ENCODE data around the gene ETV6.

Gene ETV6

DNA sequence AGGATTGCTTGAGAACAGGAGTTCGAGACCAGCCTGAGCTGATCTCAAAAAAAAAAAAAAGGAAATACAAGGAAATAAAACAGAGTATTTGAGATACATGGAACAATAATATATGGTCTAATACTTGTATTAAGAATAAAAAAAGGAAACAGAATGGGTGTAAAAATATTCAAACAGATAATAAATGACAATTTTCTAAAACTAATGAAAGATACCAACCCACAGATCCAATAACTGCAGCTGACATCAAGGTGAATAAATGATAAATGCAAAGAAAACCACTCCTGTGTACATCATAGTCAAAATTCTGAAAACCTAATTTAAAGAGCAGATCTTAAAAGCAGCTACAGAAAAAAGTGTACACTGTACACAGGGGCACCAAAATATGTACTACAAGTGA is 4.1 kb upstream of the ETV6 start:
- no peak for DNase-seq (ENCODE audit: low read depth)

DNA sequence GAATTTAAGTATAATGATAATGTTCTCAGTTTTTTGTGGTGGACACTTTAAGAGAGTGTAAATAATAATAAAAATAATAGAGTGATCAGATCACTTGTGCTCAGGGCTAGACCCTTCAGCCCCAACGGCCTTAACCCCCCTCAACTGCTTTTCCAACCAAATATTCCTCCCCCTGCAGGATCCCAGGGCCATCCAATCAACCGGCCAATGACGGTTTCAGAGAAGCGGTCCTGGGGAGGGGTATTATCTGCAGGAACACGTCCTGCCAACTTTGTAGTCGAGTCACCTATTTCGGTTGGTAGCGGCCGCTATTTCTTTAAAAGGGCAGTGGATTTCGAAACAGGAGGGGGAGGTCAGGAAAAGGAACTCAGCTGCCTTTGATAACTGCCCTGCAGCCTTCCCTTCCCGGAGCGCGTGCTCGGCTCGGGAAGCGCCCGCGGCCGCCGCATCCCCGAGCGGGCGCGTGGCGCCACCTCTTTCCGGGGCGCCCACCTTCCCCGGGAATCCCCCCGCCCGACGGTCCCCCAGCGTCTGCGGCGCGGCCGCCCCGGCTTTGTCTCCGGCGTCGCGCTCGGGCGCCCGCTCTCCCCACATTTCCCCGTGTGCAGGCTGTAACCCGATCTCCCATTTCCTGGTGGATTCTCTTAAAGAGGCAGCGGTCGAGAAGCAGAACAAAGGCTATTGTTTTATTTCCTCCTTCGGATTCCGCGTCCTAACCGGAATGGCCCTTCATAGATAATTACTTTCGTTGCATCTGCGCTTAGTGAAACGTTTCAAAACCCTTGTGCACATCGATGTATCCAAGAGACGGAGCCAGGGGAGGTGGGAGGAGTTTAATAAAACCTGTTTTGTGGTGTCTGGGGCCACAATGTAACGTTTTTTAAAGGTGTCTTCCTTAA is 711 bp upstream of the ETV6 start:
- peak; percentile 77 for DNase-seq (ENCODE audit: low read depth)

DNA sequence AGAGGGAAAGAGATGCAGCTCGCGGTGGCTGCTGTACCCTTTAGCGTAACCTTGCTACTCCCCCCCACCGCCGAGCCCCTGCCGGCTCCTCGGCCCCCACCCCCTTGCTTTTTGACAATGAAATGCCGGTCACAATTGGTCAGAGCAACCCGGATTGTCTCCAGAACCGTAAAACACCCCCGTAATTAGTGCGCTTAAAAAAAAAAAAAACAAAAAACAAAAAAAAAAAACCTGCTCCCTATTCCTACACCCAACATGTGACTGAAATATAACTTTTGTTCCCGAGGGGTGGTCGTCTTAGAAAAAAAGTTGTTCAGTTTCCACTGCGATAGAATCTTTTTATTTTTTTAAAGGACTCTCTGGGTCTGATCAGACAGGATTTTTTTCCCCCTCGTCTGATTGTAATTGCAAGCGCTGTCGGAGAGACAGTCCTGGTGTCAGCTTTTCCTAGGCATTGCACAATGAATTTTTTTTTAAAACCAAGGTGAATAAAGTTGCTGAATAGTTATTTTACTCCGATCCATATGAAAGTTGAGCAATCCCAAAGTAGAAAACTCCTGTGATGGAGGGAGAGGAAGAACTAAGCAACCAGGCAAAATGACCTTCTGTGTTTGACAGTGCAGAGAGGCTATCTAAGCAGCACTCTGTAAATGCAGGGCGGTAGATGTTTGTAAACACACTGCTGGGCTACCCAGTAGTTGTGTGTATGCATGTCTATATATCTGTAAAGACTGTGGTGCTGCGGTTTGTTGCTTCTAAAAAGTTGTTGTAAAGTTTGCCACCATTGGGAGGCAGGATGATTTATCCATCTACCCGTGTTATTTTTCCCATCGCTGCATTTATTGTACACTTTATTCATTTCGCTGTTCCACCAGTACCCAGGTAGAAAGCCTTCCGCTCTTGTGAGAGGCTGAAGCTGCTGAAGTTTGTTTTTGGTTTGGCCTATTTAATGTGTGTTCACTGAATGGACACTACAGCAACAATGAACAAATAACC is 1.1 kb downstream of the ETV6 start:
- peak; percentile 50 for DNase-seq (ENCODE audit: low read depth)

- no peak for DNase-seq (ENCODE audit: low read depth)
Observed at GRCh38 chr12:11651381-11651780, 1.9 kb downstream of the ETV6 start.

DNA sequence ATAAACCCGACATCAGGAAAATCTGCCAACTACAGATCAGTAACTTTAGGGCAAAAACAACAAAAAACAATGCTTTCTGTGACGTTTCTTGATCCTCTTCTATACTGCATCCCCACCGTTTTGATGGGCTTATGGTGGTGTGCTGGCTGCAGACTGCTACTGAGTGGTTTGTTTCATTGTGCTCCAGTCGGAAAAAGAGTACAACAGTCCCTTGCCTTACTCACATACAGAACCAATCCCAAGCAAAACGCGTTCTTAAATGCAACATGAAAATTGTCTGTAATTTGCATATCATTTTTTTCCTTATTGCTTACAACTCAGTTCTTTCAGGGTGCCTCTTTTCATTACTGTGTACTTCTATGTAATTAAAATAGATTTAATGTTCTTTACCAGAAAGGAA is 2.3 kb downstream of the ETV6 start:
- DNase-seq (ENCODE audit: low read depth), result peak; percentile 55

GRCh38 chr12:11652351-11653040 is 3.0 kb downstream of the ETV6 start:
- DNase-seq (ENCODE audit: low read depth), result peak; percentile 81

- DNase-seq (ENCODE audit: low read depth), result peak; percentile 35
Observed at GRCh38 chr12:11653215-11653753, 3.8 kb downstream of the ETV6 start.

DNA sequence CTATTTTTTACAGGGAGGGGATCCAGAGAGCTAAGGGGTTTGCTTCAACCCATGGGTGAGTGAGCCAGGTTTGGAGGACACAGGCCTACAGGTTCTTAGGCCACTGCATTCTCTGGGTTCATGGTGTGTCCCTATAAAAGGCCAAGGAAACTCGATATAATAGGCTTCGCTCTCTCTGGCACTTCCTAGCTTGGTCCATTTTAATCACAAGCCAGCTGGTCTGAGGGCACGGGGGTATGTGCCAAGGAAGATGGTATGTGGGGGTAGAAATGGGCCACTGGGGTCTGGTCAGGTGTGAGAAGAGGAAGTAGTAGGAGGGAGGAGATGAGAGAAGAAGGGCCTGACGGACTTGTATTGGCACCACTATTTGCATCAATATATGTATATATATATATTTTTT is 4.9 kb downstream of the ETV6 start:
- no peak for DNase-seq (ENCODE audit: low read depth)

GRCh38 chr12:11654802-11655201 is 5.3 kb downstream of the ETV6 start:
- no peak for DNase-seq (ENCODE audit: low read depth)

DNA sequence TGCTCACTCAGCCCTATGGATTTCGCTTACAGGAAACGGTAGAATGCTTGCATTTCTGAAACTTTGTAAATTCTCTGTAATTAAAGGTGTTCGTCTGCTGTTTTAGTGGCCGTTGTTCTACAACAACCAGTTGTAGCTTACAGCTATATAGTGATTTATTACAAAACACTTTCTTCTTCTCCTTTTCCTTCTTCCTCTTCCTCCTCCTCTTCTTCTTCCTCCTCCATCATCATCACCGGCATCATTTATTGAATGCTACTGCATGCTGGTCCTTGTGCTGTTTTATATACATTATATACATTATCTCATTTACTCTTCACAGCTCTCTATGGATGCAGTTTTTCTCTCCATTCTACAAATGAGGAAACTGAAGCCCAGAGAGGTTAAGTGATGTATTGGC is 6.4 kb downstream of the ETV6 start:
- DNase-seq (ENCODE audit: low read depth), result no peak

- DNase-seq (ENCODE audit: low read depth), result no peak
Observed at GRCh38 chr12:11656550-11656949, 7.1 kb downstream of the ETV6 start.

- no peak for DNase-seq (ENCODE audit: low read depth)
Observed at GRCh38 chr12:11657511-11657910, 8.0 kb downstream of the ETV6 start.

GRCh38 chr12:11658791-11659190 is 9.3 kb downstream of the ETV6 start:
- DNase-seq (ENCODE audit: low read depth), result peak; percentile 81

DNA sequence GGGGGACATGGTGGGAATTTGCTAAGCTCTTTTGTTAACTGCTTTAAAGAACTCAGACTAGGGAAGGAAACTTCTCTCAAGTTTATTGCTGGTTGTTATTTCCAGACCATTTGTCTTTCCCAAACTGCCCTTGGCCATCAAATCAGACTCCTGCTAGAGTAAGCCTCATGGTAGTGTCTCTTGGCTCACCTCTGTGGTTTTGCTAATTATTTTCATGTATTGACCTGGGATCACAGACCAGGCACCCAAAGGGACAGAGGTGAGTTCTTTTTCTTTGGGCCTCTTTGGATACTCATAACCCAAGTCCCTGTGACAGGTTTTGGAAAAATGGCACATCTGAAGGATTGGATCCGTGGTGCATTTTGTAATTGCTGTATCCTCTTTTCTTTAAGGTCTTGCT is 11.2 kb downstream of the ETV6 start:
- DNase-seq (ENCODE audit: low read depth), result no peak

DNA sequence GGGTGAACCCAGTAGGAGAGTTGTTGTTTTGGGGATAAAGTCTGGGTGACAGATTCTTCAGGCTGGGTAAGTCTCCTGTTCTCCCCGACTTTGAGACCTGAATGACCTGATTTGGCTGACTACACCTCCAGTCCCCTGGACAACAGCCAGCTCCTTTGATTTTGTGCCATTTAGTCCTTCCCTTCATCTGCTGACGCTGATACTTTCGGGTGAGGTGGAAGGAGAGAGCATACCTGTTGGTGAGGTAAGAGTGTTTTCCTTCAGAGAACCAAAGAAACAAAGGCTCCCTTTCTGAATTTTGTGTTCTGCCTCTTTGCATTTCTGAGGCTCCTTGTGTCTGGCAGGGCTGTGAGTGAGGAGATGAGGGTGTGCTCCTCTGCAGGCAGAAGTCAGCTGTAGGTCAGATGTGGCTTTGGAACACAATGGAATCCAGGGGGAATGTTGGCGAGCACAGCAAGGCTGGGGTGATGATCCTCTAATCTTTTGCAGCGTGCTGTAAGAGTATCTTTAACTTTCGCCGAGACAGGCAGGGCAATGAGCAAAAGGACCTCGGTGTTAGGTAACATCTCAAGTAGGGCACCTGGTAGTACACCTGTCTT is 12.1 kb downstream of the ETV6 start:
- DNase-seq (ENCODE audit: low read depth), result peak; percentile 25

- DNase-seq (ENCODE audit: low read depth), result no peak
Observed at GRCh38 chr12:11662369-11662768, 12.9 kb downstream of the ETV6 start.

GRCh38 chr12:11663130-11663529 is 13.7 kb downstream of the ETV6 start:
- no peak for DNase-seq (ENCODE audit: low read depth)

DNA sequence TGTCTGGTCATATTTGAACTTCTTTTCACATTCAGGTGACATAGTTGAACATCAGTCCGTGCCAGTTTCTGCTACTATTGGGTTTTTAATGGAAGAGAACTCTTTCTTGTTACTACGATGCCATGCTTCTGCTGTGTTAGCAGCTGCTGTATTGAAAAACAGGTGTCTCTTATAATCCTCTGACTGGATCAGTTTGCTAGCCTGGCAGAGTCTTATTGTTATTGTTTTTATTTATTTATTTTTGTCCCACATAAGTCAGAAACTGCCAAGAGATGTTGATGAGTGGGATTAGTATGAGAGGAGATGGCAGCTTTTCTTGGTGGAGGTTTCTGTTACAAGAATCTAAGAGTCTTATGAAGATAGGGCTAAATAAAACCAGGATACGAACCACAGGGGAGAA is 14.6 kb downstream of the ETV6 start:
- DNase-seq (ENCODE audit: low read depth), result no peak

GRCh38 chr12:11666131-11667050 is 16.9 kb downstream of the ETV6 start:
- no peak for DNase-seq (ENCODE audit: low read depth)

- no peak for DNase-seq (ENCODE audit: low read depth)
Observed at GRCh38 chr12:11667171-11667570, 17.7 kb downstream of the ETV6 start.

Data from iris pigment epithelial cell (primary cell).